Skin of body (tissue), 2 donors: ENCODE measurements around the gene PTTG2. TPM values are rescaled to one million over a fixed set of nuclear protein-coding genes. Genes with fewer than 3 reads are reported as not detected.

ENCODE experiments used
- DNase-seq: peaks from one replicate; lab custom pipeline; 2025; lab: John Stamatoyannopoulos, UW
- total RNA-seq: library from RNA; depleted of rRNA; stranded (reverse); fragments of >200 nt; gene quantifications from one replicate; pipeline ENCODE4 v1.2.3, GENCODE V29; 2014

PTTG2 gene
- total RNA-seq, 1 donor from 2014 or later, result not detected

GRCh38 chr4:38008571-38009021, 48.4 kb downstream of the PTTG2 start:
- DNase-seq, result no peak

- DNase-seq, result no peak
Measured at GRCh38 chr4:38009421-38009820, 49.2 kb downstream of the PTTG2 start.

GRCh38 chr4:38009949-38010348, 49.8 kb downstream of the PTTG2 start:
- no peak for DNase-seq

Other genes with a start within 250 kb of the PTTG2 start
- gene PGM2, start 133.7 kb upstream of the PTTG2 start, total RNA-seq, result 35.5 TPM
- gene TBC1D1, start 69.3 kb upstream of the PTTG2 start, total RNA-seq, result 45.2 TPM